HEK293 (cell line): ENCODE data around the gene PCDH9.

Experiments
- GLIS1 ChIP-seq: fragments of 450-650 bp; formaldehyde crosslinking; IDR thresholded peaks from 2 replicates; pipeline ENCODE4 v1.5.1; 2016; ENCODE audit warnings: missing biosample characterization, missing genetic modification characterization
- OSR2 ChIP-seq: fragments of 450-650 bp; formaldehyde crosslinking; IDR thresholded peaks from 2 replicates; pipeline ENCODE4 v1.5.1; 2016; ENCODE audit warnings: missing biosample characterization, missing genetic modification characterization
- REST ChIP-seq: fragments of 450-650 bp; formaldehyde crosslinking; IDR thresholded peaks from 2 replicates; pipeline ENCODE4 v1.5.1; 2016; ENCODE audit warnings: missing biosample characterization, missing genetic modification characterization
- SALL2 ChIP-seq: fragments of 450-650 bp; formaldehyde crosslinking; IDR thresholded peaks from 2 replicates; pipeline ENCODE4 v1.5.0; 2017; ENCODE audit warnings: missing biosample characterization, mild to moderate bottlenecking, missing genetic modification characterization, borderline replicate concordance
- TSHZ1 ChIP-seq: fragments of 450-650 bp; formaldehyde crosslinking; IDR thresholded peaks from 2 replicates; pipeline ENCODE4 v1.5.1; 2016; ENCODE audit warnings: missing biosample characterization, missing genetic modification characterization, borderline replicate concordance
- ZBTB7A ChIP-seq: fragments of 450-650 bp; formaldehyde crosslinking; IDR thresholded peaks from 2 replicates; pipeline ENCODE4 v1.5.1; 2016; ENCODE audit warnings: low read depth, missing biosample characterization, missing genetic modification characterization
- ZNF18 ChIP-seq: fragments of 450-650 bp; formaldehyde crosslinking; IDR thresholded peaks from 2 replicates; pipeline ENCODE4 v1.5.1; 2016; ENCODE audit warnings: missing biosample characterization, missing genetic modification characterization
- ZNF23 ChIP-seq: fragments of 450-650 bp; formaldehyde crosslinking; IDR thresholded peaks from 2 replicates; pipeline ENCODE4 v1.5.1; 2016; ENCODE audit warnings: missing biosample characterization, missing genetic modification characterization, borderline replicate concordance
- ZNF311 ChIP-seq: fragments of 450-650 bp; formaldehyde crosslinking; IDR thresholded peaks from 2 replicates; pipeline ENCODE4 v1.5.1; 2017; ENCODE audit warnings: missing biosample characterization, missing genetic modification characterization, borderline replicate concordance
- TF ChIP-seq, protein P1 (sequence below): fragments of 450-650 bp; formaldehyde crosslinking; IDR thresholded peaks from 2 replicates; pipeline ENCODE4 v1.5.1; 2016; ENCODE audit warnings: missing biosample characterization, missing genetic modification characterization, borderline replicate concordance
- TF ChIP-seq, protein P2 (sequence below): fragments of 450-650 bp; formaldehyde crosslinking; IDR thresholded peaks from 2 replicates; pipeline ENCODE4 v1.5.1; 2016; ENCODE audit warnings: missing biosample characterization, missing genetic modification characterization
- TF ChIP-seq, protein P3 (sequence below): fragments of 450-650 bp; formaldehyde crosslinking; IDR thresholded peaks from 2 replicates; pipeline ENCODE4 v1.5.1; 2016; ENCODE audit warnings: missing biosample characterization, missing genetic modification characterization, low read depth

GRCh38 chr13:66745307-66745706, 484.8 kb downstream of the PCDH9 start:
- TF ChIP-seq, protein P1, sequence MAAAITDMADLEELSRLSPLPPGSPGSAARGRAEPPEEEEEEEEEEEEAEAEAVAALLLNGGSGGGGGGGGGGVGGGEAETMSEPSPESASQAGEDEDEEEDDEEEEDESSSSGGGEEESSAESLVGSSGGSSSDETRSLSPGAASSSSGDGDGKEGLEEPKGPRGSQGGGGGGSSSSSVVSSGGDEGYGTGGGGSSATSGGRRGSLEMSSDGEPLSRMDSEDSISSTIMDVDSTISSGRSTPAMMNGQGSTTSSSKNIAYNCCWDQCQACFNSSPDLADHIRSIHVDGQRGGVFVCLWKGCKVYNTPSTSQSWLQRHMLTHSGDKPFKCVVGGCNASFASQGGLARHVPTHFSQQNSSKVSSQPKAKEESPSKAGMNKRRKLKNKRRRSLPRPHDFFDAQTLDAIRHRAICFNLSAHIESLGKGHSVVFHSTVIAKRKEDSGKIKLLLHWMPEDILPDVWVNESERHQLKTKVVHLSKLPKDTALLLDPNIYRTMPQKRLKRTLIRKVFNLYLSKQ (tag by site-specific recombination), result no peak
- no peak for TF ChIP-seq OSR2 (tag by site-specific recombination)
- no peak for TF ChIP-seq ZNF23 (tag by site-specific recombination)
- no peak for TF ChIP-seq SALL2 (tag by site-specific recombination)
- TF ChIP-seq, protein P2, sequence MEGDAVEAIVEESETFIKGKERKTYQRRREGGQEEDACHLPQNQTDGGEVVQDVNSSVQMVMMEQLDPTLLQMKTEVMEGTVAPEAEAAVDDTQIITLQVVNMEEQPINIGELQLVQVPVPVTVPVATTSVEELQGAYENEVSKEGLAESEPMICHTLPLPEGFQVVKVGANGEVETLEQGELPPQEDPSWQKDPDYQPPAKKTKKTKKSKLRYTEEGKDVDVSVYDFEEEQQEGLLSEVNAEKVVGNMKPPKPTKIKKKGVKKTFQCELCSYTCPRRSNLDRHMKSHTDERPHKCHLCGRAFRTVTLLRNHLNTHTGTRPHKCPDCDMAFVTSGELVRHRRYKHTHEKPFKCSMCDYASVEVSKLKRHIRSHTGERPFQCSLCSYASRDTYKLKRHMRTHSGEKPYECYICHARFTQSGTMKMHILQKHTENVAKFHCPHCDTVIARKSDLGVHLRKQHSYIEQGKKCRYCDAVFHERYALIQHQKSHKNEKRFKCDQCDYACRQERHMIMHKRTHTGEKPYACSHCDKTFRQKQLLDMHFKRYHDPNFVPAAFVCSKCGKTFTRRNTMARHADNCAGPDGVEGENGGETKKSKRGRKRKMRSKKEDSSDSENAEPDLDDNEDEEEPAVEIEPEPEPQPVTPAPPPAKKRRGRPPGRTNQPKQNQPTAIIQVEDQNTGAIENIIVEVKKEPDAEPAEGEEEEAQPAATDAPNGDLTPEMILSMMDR, result no peak
- no peak for TF ChIP-seq REST (tag by site-specific recombination)
- no peak for TF ChIP-seq ZNF311 (tag by site-specific recombination)
- no peak for TF ChIP-seq TSHZ1
- TF ChIP-seq ZNF18 (tag by site-specific recombination), result no peak
- no peak for TF ChIP-seq GLIS1 (tag by site-specific recombination)
- TF ChIP-seq, protein P3, sequence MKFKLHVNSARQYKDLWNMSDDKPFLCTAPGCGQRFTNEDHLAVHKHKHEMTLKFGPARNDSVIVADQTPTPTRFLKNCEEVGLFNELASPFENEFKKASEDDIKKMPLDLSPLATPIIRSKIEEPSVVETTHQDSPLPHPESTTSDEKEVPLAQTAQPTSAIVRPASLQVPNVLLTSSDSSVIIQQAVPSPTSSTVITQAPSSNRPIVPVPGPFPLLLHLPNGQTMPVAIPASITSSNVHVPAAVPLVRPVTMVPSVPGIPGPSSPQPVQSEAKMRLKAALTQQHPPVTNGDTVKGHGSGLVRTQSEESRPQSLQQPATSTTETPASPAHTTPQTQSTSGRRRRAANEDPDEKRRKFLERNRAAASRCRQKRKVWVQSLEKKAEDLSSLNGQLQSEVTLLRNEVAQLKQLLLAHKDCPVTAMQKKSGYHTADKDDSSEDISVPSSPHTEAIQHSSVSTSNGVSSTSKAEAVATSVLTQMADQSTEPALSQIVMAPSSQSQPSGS, result no peak
- no peak for TF ChIP-seq ZBTB7A (tag by site-specific recombination)
